ENCODE measurements around the gene PLAAT2. TPM values are rescaled to one million over a fixed set of nuclear protein-coding genes. Genes with fewer than 3 reads are reported as not detected.

The PLAAT2 gene
- total and polyA plus RNA-seq, 9 of the 15 experiments (the other 6 are each of a cell fraction or from before 2014, with no cell fraction given) = not detected

GRCh38 chr11:63532799-63533475 is 30.2 kb downstream of the PLAAT2 start (continued):
- TF ChIP-seq JUNB (CRISPR knock-in tag; conservative IDR thresholded peaks at IDR 0.05) = 0 out of 2 replicates have a peak, but pooled peaks have one; percentile 24
- no peak for TF ChIP-seq TCF7 (IDR thresholded peaks at IDR 0.05; ENCODE audit: borderline replicate concordance)
- 0 out of 2 replicates have a peak, but pooled peaks have one; percentile 31 for TF ChIP-seq ZKSCAN8 (CRISPR knock-in tag; IDR thresholded peaks at IDR 0.05)
- 0 out of 2 replicates have a peak, but pooled peaks have one; percentile 11 for TF ChIP-seq CTBP1 (IDR thresholded peaks at IDR 0.05; ENCODE audit: borderline replicate concordance)
- TF ChIP-seq CBFA2T2 (conservative IDR thresholded peaks at IDR 0.05) = no peak
- TF ChIP-seq, protein P1, sequence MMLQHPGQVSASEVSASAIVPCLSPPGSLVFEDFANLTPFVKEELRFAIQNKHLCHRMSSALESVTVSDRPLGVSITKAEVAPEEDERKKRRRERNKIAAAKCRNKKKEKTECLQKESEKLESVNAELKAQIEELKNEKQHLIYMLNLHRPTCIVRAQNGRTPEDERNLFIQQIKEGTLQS (IDR thresholded peaks at IDR 0.05) = 0 out of 2 replicates have a peak, but pooled peaks have one; percentile 26
- TF ChIP-seq, protein P1 (CRISPR knock-in tag; conservative IDR thresholded peaks at IDR 0.05) = no peak

GRCh38 chr11:63532117-63532516 is 31.1 kb downstream of the PLAAT2 start:
- in situ Hi-C loops (cut with MboI) (no loop called here), intact Hi-C loops (cut with micrococcal nuclease) (no loop called here)
- no peaks in the 10 kb centered on the region for H3K9me3 ChIP-seq (replicated peaks; ENCODE audit: control insufficient read depth, insufficient read depth, low read depth, low read length)
- H3K4me2 ChIP-seq (ENCODE audit: insufficient read depth, low read length) = peak overlapping the region; percentile 57; the same call in 1 of the 2 replicates
- no peaks in the 10 kb centered on the region for H3K9me1 ChIP-seq (ENCODE audit: control insufficient read depth, insufficient read depth, low read length)
- H3K79me2 ChIP-seq (ENCODE audit: control insufficient read depth, insufficient read depth, low read length) = no peaks in the 10 kb centered on the region
- peaks cover 19 to 66% of the 10 kb centered on the region in 2 experiments for H3K4me1 ChIP-seq (replicated peaks in 1 of 2; ENCODE audit: control insufficient read depth in 2 of 2, insufficient read depth in 2 of 2, low read length in 2 of 2)
- H3K9ac ChIP-seq (ENCODE audit: insufficient read depth in 1 of 2, low read depth in 2 of 2, low read length in 2 of 2) = peak overlapping the region in 1 of 2 experiments; percentile 28; a peak in 1 of 4 replicates
- no peak for FAIRE-seq
- peak overlapping the region; percentile 76 for H3K27ac ChIP-seq (ENCODE audit: extremely low read depth, low read depth, low read length)
- ChIA-PET CTCF (ENCODE audit: low intra/inter-chr PET ratio) (no interaction called here), POLR2A (interaction anchor here (0.6 to 1.8 kb wide), 3 partner anchors 10 to 691 kb away, joined by 3 to 7 read pairs (median 4); no protein-coding TSS in a partner anchor)
- H3K36me3 ChIP-seq (ENCODE audit: control insufficient read depth, insufficient read depth, low read length) = no peaks in the 10 kb centered on the region
- H3K4me3 ChIP-seq = no peak overlapping the region
- H4K20me1 ChIP-seq (replicated peaks; ENCODE audit: control insufficient read depth, insufficient read depth, low read length) = no peaks in the 10 kb centered on the region
- ATAC-seq = no peak
- H2AFZ ChIP-seq (ENCODE audit: low read depth, low read length) = peak overlapping the region; percentile 77
- no TSS peak for BruUV-seq (replicated peaks)
- DNase-seq (ENCODE audit: extremely low read depth in 1 of 4, low spot score in 3 of 4) = no peak
- 69% methylated on average over 2 of the region's 2 CpGs for WGBS (ENCODE audit: insufficient coverage, low coverage, missing lambda C conversion rate)
- H3K27me3 ChIP-seq (ENCODE audit: control insufficient read depth in 2 of 2, insufficient read depth in 2 of 2, low read length in 2 of 2) = no peaks in the 10 kb centered on the region
- TF ChIP-seq ZBTB40 (IDR thresholded peaks at IDR 0.05) (no peak), ZBTB40 (CRISPR knock-in tag; IDR thresholded peaks at IDR 0.05) (no peak), RFX7 (CRISPR knock-in tag; IDR thresholded peaks at IDR 0.05) (0 out of 2 replicates have a peak, but pooled peaks have one; percentile 26), ZNF668 (CRISPR knock-in tag; IDR thresholded peaks at IDR 0.05) (no peak), NR1H2 (CRISPR knock-in tag; IDR thresholded peaks at IDR 0.05) (no peak)

Measured in K562 (cell line).